ENCODE data around the gene FRRS1. TPM values are rescaled to one million over a fixed set of nuclear protein-coding genes. Genes with fewer than 3 reads are reported as not detected.
"Not testable (repeated sequence)": the region's sequence is repeated elsewhere in the genome, so short reads cannot be mapped to it uniquely, and the experiment has no call there.

The FRRS1 gene
- total RNA-seq, 1 donor from 2014 or later, result 0.62 TPM

DNA sequence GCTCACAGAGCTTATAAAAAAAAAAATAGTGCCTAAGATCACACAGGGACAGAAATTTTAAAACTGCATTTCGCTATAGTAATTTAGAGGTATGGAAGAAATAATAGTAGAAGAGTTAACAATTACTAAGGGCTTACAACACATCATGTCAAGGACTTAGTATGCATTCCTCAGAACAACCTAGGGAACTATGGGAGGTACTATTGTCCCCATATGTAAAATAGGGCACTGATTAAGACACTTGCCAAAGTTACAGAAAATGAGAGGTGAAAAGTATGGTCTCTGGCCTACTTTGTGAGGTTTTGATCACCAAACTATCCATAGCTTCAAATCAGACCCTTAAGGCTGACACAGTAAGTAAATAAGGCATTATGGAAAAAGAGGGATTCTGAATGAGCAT is 4.7 kb downstream of the FRRS1 start:
- no peak for DNase-seq (ENCODE audit: low spot score)
- no peak overlapping the region for H3K4me3 Mint-ChIP-seq
- H3K4me1 Mint-ChIP-seq (ENCODE audit: low read depth), result peaks cover 13% of the 10 kb centered on the region
- intact Hi-C loops (cut with micrococcal nuclease), result no loop called here
- H3K36me3 Mint-ChIP-seq (ENCODE audit: low read depth), result no peaks in the 10 kb centered on the region
- H3K9me3 Mint-ChIP-seq, result no peaks in the 10 kb centered on the region
- H3K27me3 Mint-ChIP-seq (ENCODE audit: insufficient read depth), result peaks cover 19% of the 10 kb centered on the region
- no peak overlapping the region for H3K27ac Mint-ChIP-seq

DNA sequence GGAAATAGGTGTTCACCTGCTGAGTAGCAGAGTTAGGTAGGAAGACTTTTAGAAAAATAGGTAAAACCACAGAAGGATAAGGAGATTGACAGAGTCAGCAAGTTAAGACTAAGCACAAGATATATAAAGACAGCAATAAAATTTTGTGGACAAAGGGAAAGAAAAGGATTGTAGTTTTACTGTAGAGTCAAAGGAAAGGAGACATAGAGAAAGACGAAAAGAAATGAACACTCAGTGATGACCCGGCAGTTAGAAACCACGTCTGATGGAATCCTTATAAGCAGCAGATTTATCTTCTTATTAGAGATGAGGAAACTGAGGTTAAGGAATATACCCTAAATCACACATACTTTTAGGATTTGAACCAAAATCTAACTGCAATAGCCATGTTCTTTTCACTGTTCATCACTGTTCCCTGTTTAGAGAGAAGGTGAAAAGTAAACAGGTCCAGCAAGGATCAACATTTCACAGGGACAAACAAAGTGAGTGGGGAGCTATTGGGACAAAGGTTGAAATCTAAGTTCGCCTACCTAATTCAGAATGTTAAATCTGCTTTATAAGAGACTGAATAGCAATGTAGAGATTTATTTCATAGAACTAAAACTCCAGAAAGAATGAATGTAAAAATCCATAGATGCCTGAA is 6.8 kb downstream of the FRRS1 start:
- intact Hi-C loops (cut with micrococcal nuclease), result no loop called here
- peaks cover 12% of the 10 kb centered on the region for H3K27me3 Mint-ChIP-seq (ENCODE audit: insufficient read depth)
- no peak for DNase-seq (ENCODE audit: low spot score)
- no peak overlapping the region for H3K27ac Mint-ChIP-seq
- H3K36me3 Mint-ChIP-seq (ENCODE audit: low read depth), result no peaks in the 10 kb centered on the region
- H3K4me1 Mint-ChIP-seq (ENCODE audit: low read depth), result peaks cover 7% of the 10 kb centered on the region
- H3K4me3 Mint-ChIP-seq, result no peak overlapping the region
- H3K9me3 Mint-ChIP-seq, result no peaks in the 10 kb centered on the region

DNA sequence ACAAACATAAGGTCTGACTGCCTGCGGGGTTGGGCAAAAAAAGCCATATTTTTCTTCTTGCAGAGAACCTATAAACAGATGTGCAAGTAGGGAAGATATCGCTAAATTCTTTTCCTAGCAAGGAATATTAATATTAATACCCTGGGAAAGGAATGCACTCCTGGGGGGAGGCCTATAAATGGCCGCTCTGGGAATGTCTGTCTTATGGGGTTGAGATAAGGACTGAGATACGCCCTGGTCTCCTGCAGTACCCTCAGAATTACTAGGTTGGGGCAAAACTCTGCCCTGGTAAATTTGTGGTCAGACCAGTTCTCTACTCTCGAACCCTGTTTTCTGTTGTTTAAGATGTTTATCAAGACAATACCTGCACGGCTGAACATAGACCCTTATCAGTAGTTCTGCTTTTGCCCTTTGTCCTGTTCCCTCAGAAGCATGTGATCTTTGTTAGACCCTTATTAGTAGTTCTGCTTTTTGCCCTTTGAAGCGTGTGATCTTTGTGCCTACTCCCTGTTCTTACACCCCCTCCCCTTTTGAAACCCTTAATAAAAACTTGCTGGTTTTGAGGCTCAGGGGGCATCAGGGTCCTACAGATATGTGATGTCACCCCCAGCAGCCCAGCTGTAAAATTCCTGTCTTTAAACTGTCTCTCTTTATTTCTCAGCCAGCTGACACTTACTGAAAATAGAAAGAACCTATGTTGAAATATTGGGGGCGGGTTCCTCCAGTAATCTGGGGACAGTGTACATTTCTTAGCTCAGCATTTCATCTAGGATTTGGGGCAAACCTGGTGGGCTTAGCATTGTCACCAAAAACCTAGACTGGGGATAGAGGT is 7.5 kb downstream of the FRRS1 start:
- not testable (repeated sequence) for H3K4me3 Mint-ChIP-seq, H3K27ac Mint-ChIP-seq
- peaks cover 14% of the 10 kb centered on the region for H3K27me3 Mint-ChIP-seq (ENCODE audit: insufficient read depth)

DNA sequence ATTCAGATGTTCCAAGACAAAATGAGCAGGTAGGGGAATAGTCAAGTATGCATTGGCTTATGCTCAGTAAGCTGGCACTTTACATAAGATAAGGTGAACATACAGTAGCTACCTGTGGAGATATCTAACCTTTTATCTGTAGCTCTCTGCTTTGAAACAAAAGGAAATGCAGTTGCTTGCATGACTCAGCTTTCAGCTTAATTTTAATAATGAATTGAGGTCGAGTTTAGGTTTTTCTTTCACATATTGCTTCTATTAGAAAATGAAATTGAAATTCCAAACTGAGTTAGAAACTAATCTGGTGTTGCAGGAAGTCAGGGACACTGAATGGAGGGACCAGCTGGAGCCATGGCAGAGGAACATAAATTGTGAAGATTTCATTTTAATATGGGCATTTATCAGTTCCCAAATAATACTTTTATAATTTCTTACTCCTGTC is 8.3 kb downstream of the FRRS1 start:
- Mint-ChIP-seq H3K36me3 (ENCODE audit: low read depth) (no peaks in the 10 kb centered on the region), H3K4me1 (ENCODE audit: low read depth) (peaks cover 7% of the 10 kb centered on the region), H3K4me3 (no peak overlapping the region), H3K27me3 (ENCODE audit: insufficient read depth) (peaks cover 11% of the 10 kb centered on the region), H3K27ac (no peak overlapping the region), H3K9me3 (no peaks in the 10 kb centered on the region)
- intact Hi-C loops (cut with micrococcal nuclease), result no loop called here
- DNase-seq (ENCODE audit: low spot score), result no peak

More for the DNA sequence above, 7.5 kb downstream of the FRRS1 start:
- H3K36me3 Mint-ChIP-seq (ENCODE audit: low read depth); H3K9me3 Mint-ChIP-seq; H3K4me1 Mint-ChIP-seq (ENCODE audit: low read depth); DNase-seq (ENCODE audit: low spot score); intact Hi-C loops (cut with micrococcal nuclease): not testable (repeated sequence)

DNA sequence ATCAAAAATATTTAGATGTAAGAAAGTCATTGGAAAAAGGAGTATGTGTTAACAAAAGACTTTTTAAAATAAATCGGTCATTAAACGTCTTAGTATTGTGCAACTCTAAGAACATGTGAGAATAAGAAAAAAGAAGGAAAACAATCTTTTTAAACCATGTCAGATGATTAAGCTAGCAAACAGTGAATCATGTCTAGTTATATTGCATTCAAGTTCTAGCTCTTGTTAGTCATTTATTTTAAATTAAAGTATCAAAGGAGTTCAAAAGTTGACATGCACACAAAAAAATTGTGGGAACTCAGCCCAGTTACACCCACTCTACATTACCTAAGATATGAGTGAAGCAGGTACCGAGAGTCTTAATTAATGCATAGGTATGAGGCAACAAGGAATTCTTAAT is 9.8 kb downstream of the FRRS1 start:
- no peaks in the 10 kb centered on the region for H3K36me3 Mint-ChIP-seq (ENCODE audit: low read depth)
- intact Hi-C loops (cut with micrococcal nuclease), result no loop called here

DNA sequence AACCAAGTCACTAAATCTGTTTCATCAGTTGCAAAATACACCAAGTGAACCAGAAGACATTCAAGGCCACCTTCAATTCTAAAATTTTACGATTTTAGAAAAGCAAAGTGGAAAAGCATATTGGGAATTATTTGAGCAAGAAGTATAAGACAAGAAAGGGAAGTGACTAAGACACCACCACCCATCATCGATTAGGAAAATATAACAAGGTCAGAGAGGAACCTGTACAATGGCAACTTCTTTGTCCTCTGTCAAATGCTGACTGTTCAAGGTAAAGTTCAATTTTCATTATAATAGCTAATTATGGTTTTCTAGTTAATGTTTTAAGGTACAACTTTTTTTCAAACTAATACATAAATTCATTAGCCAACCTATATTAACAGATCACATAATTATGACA is 10.8 kb downstream of the FRRS1 start:
- no peak overlapping the region for H3K4me3 Mint-ChIP-seq
- H3K27me3 Mint-ChIP-seq (ENCODE audit: insufficient read depth), result peaks cover 5% of the 10 kb centered on the region
- H3K4me1 Mint-ChIP-seq (ENCODE audit: low read depth), result peaks cover 13% of the 10 kb centered on the region
- H3K27ac Mint-ChIP-seq, result no peak overlapping the region
- intact Hi-C loops (cut with micrococcal nuclease), result no loop called here
- H3K9me3 Mint-ChIP-seq, result no peaks in the 10 kb centered on the region
- no peak for DNase-seq (ENCODE audit: low spot score)
- H3K36me3 Mint-ChIP-seq (ENCODE audit: low read depth), result no peaks in the 10 kb centered on the region

More for the DNA sequence above, 9.8 kb downstream of the FRRS1 start:
- peaks cover 6% of the 10 kb centered on the region for H3K27me3 Mint-ChIP-seq (ENCODE audit: insufficient read depth)
- H3K9me3 Mint-ChIP-seq, result no peaks in the 10 kb centered on the region
- no peak for DNase-seq (ENCODE audit: low spot score)
- no peak overlapping the region for H3K4me3 Mint-ChIP-seq
- H3K4me1 Mint-ChIP-seq (ENCODE audit: low read depth), result peaks cover 13% of the 10 kb centered on the region
- no peak overlapping the region for H3K27ac Mint-ChIP-seq

DNA sequence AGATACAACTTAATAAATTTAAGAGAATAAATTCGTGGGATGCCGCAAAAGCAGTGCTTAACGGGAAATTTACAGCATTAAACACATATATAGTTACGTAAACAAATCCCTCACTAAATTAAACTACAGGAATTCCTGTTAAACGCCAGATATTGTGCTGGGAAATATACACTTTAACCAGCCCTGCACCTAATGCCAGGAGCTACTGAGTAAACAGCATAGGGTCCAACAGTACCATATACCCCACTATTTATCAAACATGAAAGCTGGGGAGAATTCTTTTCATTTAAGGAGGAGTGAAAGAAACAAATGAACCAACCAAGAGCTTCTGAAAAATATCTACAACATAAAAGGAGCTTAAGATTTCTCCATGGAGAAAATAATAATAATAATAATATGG is 11.7 kb downstream of the FRRS1 start:
- Mint-ChIP-seq H3K36me3 (ENCODE audit: low read depth) (no peaks in the 10 kb centered on the region), H3K4me1 (ENCODE audit: low read depth) (peaks cover 19% of the 10 kb centered on the region), H3K27me3 (ENCODE audit: insufficient read depth) (peaks cover 5% of the 10 kb centered on the region), H3K9me3 (no peaks in the 10 kb centered on the region), H3K4me3 (no peak overlapping the region), H3K27ac (no peak overlapping the region)
- no peak for DNase-seq (ENCODE audit: low spot score)
- intact Hi-C loops (cut with micrococcal nuclease), result no loop called here

DNA sequence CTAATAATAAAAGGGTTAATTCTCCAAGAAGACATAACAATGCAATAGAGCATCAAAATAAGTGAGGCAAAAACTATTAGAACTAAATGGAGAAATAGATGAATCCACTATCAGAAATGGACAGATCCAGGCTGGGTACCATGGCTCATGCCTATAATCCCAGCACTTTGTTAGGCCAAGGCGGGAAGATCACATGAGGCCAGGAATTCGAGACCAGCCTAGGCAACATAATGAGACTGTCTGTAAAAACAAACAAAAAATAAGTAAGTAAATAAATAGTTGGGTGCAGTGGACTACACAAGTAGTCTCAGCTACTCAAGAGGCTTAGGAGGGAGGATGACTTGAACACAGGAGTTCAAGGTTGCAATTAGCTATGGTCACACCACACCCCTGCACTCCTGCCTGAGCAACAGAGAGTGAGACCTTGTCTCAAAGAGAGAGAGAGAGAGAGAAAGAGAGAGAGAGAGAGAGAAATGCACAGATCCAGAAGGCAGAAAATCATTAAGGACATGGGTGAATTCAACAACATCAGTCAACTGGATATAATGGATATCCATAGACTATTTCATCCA is 12.3 kb downstream of the FRRS1 start:
- no peak overlapping the region for H3K4me3 Mint-ChIP-seq
- H3K36me3 Mint-ChIP-seq (ENCODE audit: low read depth), result no peaks in the 10 kb centered on the region
- intact Hi-C loops (cut with micrococcal nuclease), result no loop called here
- H3K9me3 Mint-ChIP-seq, result no peaks in the 10 kb centered on the region
- peaks cover 5% of the 10 kb centered on the region for H3K27me3 Mint-ChIP-seq (ENCODE audit: insufficient read depth)
- no peak overlapping the region for H3K27ac Mint-ChIP-seq
- DNase-seq (ENCODE audit: low spot score), result no peak
- peaks cover 19% of the 10 kb centered on the region for H3K4me1 Mint-ChIP-seq (ENCODE audit: low read depth)

DNA sequence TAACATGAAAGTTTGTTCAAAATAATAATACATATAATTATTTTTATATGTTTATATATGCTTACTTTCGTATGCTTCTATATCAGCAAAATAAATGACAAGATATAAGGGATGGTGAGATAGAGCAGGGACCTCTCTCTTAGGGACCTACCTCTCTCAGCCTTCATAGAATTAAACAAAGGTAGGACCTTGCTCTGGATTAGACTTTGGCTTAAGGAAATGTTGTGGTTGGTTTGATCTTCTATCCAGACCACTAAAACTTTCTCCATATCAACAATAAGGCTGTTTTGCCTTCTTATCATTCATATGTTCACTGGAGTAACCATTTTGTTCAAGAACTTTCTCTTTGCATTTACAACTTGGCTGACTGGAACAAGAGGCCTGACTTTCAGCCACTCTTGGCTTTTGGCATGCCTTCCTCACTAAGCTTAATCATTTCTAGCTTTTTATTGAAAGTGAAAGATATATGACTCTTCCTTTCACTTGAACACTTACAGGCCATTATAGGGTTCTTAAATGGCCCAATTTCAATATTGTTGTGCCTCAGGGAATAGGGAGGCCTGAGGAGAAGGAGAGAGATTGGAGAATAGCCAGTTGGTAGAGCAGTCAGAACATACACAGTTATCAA is 14.4 kb downstream of the FRRS1 start:
- H3K27ac Mint-ChIP-seq, result no peak overlapping the region
- H3K36me3 Mint-ChIP-seq (ENCODE audit: low read depth), result no peaks in the 10 kb centered on the region
- peaks cover 12% of the 10 kb centered on the region for H3K4me1 Mint-ChIP-seq (ENCODE audit: low read depth)
- no peaks in the 10 kb centered on the region for H3K9me3 Mint-ChIP-seq
- no peak for DNase-seq (ENCODE audit: low spot score)
- H3K4me3 Mint-ChIP-seq, result no peak overlapping the region
- peaks cover 4% of the 10 kb centered on the region for H3K27me3 Mint-ChIP-seq (ENCODE audit: insufficient read depth)
- intact Hi-C loops (cut with micrococcal nuclease), result no loop called here

DNA sequence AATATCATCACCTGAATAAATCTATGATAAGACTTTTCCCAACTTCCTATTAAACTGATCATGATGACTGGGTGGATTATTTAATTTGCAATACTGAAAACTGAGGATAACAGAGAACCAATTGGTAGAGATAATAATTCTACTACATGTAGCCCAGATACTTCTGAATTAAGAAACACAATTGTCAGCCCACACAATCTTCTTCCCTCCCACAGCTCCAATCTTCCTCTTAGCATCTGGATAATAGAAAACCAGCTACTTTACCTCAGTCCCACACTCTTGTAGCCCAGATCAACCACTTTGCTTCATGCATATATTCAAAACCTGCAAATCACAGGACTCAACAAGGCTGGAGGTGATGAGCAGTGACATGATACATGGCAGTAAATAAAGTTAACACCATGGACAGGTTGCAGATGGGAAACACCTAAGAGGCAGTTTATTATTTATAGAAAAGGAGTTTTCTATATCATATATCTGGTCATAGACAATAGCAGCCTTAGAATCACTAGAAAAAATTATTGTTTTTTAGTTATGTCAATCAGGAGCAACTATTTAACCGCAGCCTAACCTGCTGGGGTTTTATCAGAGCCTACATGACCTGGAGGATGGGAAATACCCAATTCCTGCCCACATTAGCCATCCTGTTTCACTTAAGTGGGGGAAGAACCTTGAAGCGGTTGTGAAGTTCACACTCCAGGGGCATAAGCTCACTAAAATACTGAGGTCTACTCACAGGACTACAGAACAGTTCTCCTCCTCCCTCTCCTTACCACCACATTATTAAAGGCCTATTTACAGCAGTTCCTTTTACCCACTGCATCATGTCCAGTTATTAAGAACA is 16.7 kb downstream of the FRRS1 start:
- Mint-ChIP-seq H3K4me3 (no peak overlapping the region), H3K27ac (no peak overlapping the region), H3K4me1 (ENCODE audit: low read depth) (peaks cover 12% of the 10 kb centered on the region), H3K9me3 (no peaks in the 10 kb centered on the region), H3K27me3 (ENCODE audit: insufficient read depth) (peaks cover 8% of the 10 kb centered on the region), H3K36me3 (ENCODE audit: low read depth) (no peaks in the 10 kb centered on the region)
- DNase-seq (ENCODE audit: low spot score), result no peak
- intact Hi-C loops (cut with micrococcal nuclease), result no loop called here

DNA sequence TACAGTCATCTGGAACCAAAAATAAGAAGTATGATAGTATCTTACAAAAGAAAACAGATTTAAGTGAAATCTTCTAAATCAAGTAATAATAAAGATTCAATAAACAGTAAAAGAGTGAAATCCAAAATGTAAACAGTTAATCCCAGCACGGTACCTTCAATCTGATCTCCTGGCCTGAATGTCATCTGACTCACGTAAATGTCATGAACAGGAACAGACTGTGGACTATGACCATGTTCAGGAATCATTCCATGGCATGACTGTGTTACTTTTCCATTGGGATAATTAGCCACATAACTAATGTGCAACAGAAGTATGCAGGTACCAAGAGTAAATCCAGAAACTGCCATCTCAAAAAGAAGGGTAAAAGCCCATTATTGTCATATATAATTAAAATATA is 18.0 kb downstream of the FRRS1 start:
- no peak for DNase-seq (ENCODE audit: low spot score)
- no peaks in the 10 kb centered on the region for H3K9me3 Mint-ChIP-seq
- no peak overlapping the region for H3K4me3 Mint-ChIP-seq
- H3K36me3 Mint-ChIP-seq (ENCODE audit: low read depth), result no peaks in the 10 kb centered on the region
- no peak overlapping the region for H3K27ac Mint-ChIP-seq
- intact Hi-C loops (cut with micrococcal nuclease), result no loop called here
- peaks cover 12% of the 10 kb centered on the region for H3K4me1 Mint-ChIP-seq (ENCODE audit: low read depth)
- H3K27me3 Mint-ChIP-seq (ENCODE audit: insufficient read depth), result peaks cover 4% of the 10 kb centered on the region

DNA sequence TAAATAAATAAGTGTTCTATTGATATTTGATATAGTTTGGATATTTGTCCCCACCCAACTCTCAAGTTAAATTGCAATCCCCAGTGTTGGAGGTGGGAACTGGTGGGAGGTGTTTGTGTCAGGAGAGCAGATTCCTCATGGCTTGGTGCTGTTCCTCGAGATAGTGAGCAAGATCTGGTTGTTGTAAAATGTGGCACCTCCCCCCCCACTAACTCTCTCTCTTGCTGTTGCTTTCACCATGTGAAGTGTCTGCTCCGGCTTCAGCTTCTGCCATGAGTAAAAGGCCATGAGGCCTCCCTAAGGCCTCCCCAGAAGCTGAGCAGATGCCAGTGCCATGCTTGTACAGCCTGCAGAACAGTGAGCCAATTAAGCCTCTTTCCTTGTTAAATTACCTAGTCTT is 20.8 kb downstream of the FRRS1 start:
- intact Hi-C loops (cut with micrococcal nuclease), result no loop called here
- Mint-ChIP-seq H3K4me1 (ENCODE audit: low read depth) (peaks cover 6% of the 10 kb centered on the region), H3K4me3 (no peak overlapping the region), H3K36me3 (ENCODE audit: low read depth) (no peaks in the 10 kb centered on the region), H3K27me3 (ENCODE audit: insufficient read depth) (peaks cover 4% of the 10 kb centered on the region), H3K9me3 (no peaks in the 10 kb centered on the region), H3K27ac (no peak overlapping the region)
- no peak for DNase-seq (ENCODE audit: low spot score)

Data from activated T-helper 1 cell treated with anti-CD3 and anti-CD28 coated beads, Interleukin-12 subunit alpha, Interleukin-12 subunit beta, Interleukin-2, Interleukin-4 antibody, amounts not matched to agents 30 ng/mL and 10 ng/mL and 1 ng/mL, durations not matched to agents 14 hours and 24 hours and 36 hours (primary cell).